ENCODE measurements around the gene TBC1D20.
"Not testable (repeated sequence)": the region's sequence is repeated elsewhere in the genome, so short reads cannot be mapped to it uniquely, and the experiment has no call there.

TBC1D20 gene

DNA sequence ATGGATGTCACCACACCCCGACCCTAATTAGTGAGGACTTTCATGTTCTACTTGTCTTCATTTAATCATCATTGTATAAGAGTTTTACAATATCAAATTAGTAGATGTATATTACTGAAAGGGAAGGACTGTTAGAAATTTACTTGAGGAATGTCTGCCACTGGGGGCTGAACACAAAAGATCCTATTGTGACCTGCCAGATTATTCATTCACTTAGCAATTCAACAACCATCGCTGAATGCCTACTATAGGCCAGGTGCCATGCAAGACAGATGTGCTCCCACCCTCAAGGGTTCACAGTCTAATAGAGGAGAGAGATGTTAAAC is 62.2 kb downstream of the TBC1D20 start:
- DNase-seq: no peak

DNA sequence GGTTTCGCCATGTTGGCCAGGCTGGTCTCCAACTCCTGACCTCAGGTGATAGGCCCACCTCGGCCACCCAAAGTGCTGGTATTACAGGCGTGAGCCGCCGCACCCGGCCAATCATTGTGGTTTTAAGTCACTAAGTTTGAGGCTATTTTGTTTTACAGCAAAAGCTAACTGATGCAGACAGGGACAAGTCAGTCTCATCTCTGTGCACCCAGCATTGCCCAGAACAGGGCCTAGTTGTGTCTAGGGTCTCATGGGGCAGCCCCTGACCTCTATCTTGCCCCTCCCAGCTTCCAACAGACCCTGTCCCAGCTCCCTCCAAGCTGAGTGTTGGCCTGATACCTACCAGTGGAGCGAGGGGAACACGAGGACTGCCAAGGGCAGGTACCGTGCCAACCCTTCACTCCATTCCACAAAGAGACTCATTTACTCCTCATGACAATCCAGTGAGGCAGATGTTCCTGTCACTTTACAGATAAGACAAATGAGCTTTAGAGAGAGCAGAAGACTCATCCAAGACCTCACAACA is 63.1 kb downstream of the TBC1D20 start:
- DNase-seq: no peak

DNA sequence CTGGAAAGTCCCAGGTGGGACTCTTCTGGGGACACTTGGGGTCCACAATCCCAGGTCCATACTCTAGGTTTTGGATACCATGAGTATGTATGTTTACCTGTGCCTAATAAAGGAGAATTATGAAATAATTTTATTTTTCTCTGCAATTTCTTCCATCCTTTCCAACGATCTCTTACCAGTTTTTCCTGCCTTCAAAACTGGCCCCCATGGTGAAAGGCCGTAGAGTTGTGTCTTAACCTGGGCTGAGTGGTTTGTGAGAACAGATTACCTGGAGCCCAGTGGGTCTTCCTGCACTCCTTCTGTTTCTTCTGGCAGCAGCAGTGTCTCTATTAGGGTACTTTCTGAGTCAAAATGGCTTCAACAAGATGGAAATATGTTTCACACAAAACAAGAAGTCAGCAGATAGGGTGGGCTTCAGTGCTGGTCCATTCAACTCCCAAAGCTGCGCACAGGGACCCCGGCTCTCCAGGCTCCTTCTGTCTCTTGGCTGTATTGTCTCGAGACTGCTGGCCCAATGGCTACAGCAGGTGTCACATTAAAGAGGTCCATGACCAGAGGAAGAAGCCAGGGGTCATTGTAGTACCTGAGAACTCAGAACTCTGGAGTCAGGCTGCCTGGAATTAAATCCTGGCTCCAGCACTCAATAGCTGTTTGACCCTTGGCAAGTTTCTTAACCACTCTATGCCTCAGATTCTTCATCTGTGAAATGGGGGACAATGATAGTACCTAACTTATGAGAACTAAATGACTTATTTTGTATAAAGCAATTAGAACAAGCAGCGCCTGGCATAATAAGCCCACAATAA is 64.7 kb downstream of the TBC1D20 start:
- no peak for DNase-seq

DNA sequence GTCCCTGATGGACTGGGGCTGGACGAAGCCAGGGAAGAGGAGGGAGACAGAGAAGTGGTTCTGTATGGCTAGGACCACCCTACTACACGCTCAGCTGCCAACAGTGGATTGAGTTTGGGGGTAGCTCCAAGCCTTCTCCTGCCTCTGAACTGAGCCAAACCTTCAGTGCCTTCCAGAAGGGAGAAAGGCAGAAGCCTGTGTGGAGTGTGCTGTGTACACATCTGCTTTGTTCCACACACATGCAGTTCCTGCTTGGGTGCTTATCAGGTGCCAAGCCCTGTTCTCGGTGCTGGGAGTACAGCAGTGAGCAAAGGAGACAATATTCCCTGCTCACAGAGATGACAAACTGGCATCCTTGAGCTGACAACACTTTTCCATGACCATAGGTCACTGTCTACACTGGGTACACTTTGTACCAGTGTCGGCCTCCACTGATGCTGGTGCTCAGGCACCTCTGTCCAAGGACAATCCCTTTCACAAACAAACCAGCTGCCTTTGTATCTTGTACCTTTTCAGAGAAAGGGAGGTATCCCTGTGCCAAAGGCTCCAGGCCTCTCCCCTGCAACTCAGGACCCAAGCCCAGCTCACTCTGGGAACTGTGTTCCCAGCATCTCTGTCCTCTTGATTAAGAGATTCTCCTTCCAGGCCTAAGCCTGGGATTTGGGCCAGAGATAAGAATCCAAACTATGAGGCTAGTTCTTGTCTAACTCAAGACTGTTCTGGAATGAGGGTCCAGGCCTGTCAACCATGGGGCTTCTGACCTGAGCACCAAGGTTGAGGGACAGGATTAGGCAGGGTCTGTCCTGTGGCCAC is 65.5 kb downstream of the TBC1D20 start:
- no peak for DNase-seq

DNA sequence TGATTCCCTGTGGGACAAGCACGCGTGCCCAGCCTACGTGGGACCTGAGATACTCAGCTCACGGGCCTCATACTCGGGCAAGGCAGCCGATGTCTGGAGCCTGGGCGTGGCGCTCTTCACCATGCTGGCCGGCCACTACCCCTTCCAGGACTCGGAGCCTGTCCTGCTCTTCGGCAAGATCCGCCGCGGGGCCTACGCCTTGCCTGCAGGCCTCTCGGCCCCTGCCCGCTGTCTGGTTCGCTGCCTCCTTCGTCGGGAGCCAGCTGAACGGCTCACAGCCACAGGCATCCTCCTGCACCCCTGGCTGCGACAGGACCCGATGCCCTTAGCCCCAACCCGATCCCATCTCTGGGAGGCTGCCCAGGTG is 66.1 kb downstream of the TBC1D20 start:
- no peak for DNase-seq

GRCh38 chr20:393296-393695 is 69.0 kb downstream of the TBC1D20 start:
- DNase-seq: not testable (repeated sequence)

GRCh38 chr20:391041-391711 is 71.2 kb downstream of the TBC1D20 start:
- DNase-seq: no peak

DNA sequence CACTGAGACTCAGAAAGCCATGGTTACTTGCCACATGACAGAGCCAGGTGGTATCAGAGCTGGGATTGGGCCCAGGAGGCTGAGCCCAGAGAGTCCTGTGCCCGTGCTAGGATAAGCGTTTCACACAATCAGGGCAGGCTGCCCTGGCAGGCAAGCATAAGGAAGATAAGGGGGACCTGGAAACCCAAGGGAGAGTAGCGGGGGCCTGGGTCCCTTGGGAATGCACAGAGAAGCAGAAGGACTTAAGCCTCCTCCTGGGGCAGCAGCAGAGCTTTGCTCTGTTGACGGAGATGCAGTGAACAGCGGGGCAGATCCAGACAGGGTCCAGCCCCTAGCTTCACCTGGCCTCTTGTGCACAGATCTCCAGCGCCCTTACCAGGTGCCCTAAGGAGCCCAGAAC is 73.1 kb downstream of the TBC1D20 start:
- DNase-seq: no peak

GRCh38 chr20:388034-388994 is 74.0 kb downstream of the TBC1D20 start:
- no peak for DNase-seq

- DNase-seq: no peak
Measured at GRCh38 chr20:387520-387919, 74.8 kb downstream of the TBC1D20 start.

DNA sequence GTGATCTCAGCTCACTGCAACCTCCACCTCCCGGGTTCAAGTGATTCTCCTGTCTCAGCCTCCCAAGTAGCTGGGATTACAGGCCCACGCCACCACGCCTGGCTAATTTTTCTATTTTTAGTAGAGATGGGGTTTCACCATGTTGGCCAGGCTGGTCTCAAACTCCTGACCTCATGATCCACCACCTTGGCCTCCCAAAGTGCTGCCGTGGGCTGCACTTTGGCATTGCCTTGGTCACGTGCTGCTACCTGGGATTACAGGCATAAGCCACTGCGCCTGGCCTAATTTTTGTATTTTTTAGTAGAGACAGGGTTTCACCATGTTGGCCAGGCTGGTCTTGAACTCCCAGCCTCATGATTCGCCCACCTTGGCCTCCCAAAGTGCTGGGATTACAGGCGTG is 75.7 kb downstream of the TBC1D20 start:
- not testable (repeated sequence) for DNase-seq

All from stimulated activated CD4-positive, alpha-beta T cell treated with anti-CD3 and anti-CD28 coated beads, Interleukin-2, amount 100 ng/mL, for 24 hours (primary cell).